Chondrocyte (in vitro differentiated cells): ENCODE data around the gene PPP1R9A. TPM values are rescaled to one million over a fixed set of nuclear protein-coding genes. Genes with fewer than 3 reads are reported as not detected.
"Not testable (repeated sequence)": the region's sequence is repeated elsewhere in the genome, so short reads cannot be mapped to it uniquely, and the experiment has no call there.

Experiments used
- DNase-seq: peaks from one replicate; pipeline ENCODE4 v3.0.0; 2021; ENCODE audit warnings: mixed read lengths, low spot score
- H3K27ac Mint-ChIP-seq: one replicate; pipeline ENCODE4 v1.8.0; 2021; ENCODE audit warnings: mild to moderate bottlenecking, moderate library complexity, mixed read lengths; ENCODE audit not compliant: unreplicated experiment
- H3K27me3 Mint-ChIP-seq: 2 replicates; pipeline ENCODE4 v1.8.0; 2021; ENCODE audit warnings: low read depth, mixed read lengths
- H3K36me3 Mint-ChIP-seq: 2 replicates; pipeline ENCODE4 v1.8.0; 2021; ENCODE audit warnings: low read depth, mixed read lengths
- H3K4me1 Mint-ChIP-seq: 2 replicates; pipeline ENCODE4 v1.8.0; 2021; ENCODE audit warnings: low read depth, mild to moderate bottlenecking, mixed read lengths
- H3K4me3 Mint-ChIP-seq: one replicate; pipeline ENCODE4 v1.8.0; 2021; ENCODE audit warnings: mild to moderate bottlenecking, moderate library complexity, mixed read lengths; ENCODE audit not compliant: unreplicated experiment
- H3K9me3 Mint-ChIP-seq: 2 replicates; pipeline ENCODE4 v1.8.0; 2021; ENCODE audit warnings: low read depth, mixed read lengths
- CTCF ChIP-seq: fragments of 200-600 bp; sonication (generic); IDR thresholded peaks from 2 replicates; pipeline ENCODE4 v1.5.0; 2021; ENCODE audit warnings: antibody characterized with exemption, mild to moderate bottlenecking, moderate library complexity
- total RNA-seq: library from RNA; stranded (reverse); gene quantifications from 3 replicates; pipeline ENCODE4 v1.2.1, GENCODE V29; 2021

The PPP1R9A gene
- total RNA-seq, 1 donor from 2014 or later, result 4.1 TPM

GRCh38 chr7:95001815-95002561, 94.6 kb downstream of the PPP1R9A start:
- H3K9me3 Mint-ChIP-seq, result no peaks in the 10 kb centered on the region
- no peaks in the 10 kb centered on the region for H3K27me3 Mint-ChIP-seq

GRCh38 chr7:95002775-95003174, 95.4 kb downstream of the PPP1R9A start:
- TF ChIP-seq CTCF, result no peak
- no peak overlapping the region for H3K27ac Mint-ChIP-seq
- no peaks in the 10 kb centered on the region for H3K27me3 Mint-ChIP-seq
- H3K36me3 Mint-ChIP-seq, result no peaks in the 10 kb centered on the region
- peaks cover 3% of the 10 kb centered on the region for H3K4me1 Mint-ChIP-seq
- no peak for DNase-seq
- H3K9me3 Mint-ChIP-seq, result no peaks in the 10 kb centered on the region
- no peak overlapping the region for H3K4me3 Mint-ChIP-seq

More at GRCh38 chr7:95001815-95002561, 94.6 kb downstream of the PPP1R9A start:
- Mint-ChIP-seq H3K27ac (no peak overlapping the region), H3K4me1 (peaks cover 3% of the 10 kb centered on the region), H3K4me3 (no peak overlapping the region), H3K36me3 (no peaks in the 10 kb centered on the region)
- TF ChIP-seq CTCF, result no peak
- no peak for DNase-seq

- Mint-ChIP-seq H3K9me3 (no peaks in the 10 kb centered on the region), H3K36me3 (no peaks in the 10 kb centered on the region), H3K27ac (no peak overlapping the region), H3K4me1 (peaks cover 3% of the 10 kb centered on the region), H3K27me3 (no peaks in the 10 kb centered on the region), H3K4me3 (no peak overlapping the region)
- DNase-seq, result no peak
- TF ChIP-seq CTCF, result no peak
Measured at GRCh38 chr7:95004618-95005247, 97.3 kb downstream of the PPP1R9A start.

- peaks cover 6% of the 10 kb centered on the region for H3K4me1 Mint-ChIP-seq
- TF ChIP-seq CTCF, result no peak
- no peaks in the 10 kb centered on the region for H3K9me3 Mint-ChIP-seq
- H3K4me3 Mint-ChIP-seq, result no peak overlapping the region
- DNase-seq, result no peak
- H3K27ac Mint-ChIP-seq, result no peak overlapping the region
- H3K36me3 Mint-ChIP-seq, result no peaks in the 10 kb centered on the region
- H3K27me3 Mint-ChIP-seq, result no peaks in the 10 kb centered on the region
Measured at GRCh38 chr7:95006010-95006409, 98.6 kb downstream of the PPP1R9A start.

- not testable (repeated sequence) for H3K4me3 Mint-ChIP-seq, H3K27me3 Mint-ChIP-seq, H3K9me3 Mint-ChIP-seq, H3K27ac Mint-ChIP-seq, H3K36me3 Mint-ChIP-seq, DNase-seq
- peaks cover 19% of the 10 kb centered on the region for H3K4me1 Mint-ChIP-seq
Measured at GRCh38 chr7:95008773-95009172, 101.4 kb downstream of the PPP1R9A start.
